ENCODE results near the gene CYP27C1.

The CYP27C1 gene

GRCh38 chr2:127146820-127147502 lies 73.1 kb downstream of the CYP27C1 start:
- TF ChIP-seq POLR2A (IDR thresholded peaks at IDR 0.05; ENCODE audit: low read depth, low read length): peak; percentile 7; the same call in 1 of the 2 replicates
- DNase-seq (ENCODE audit: insufficient read length, low spot score): no peak
- FAIRE-seq: no peak

- DNase-seq (ENCODE audit: insufficient read length, low spot score) (no peak), FAIRE-seq (no peak)
- no peak for TF ChIP-seq POLR2A (IDR thresholded peaks at IDR 0.05; ENCODE audit: low read depth, low read length)
Measured at GRCh38 chr2:127146071-127146725, 73.9 kb downstream of the CYP27C1 start.

- TF ChIP-seq POLR2A (IDR thresholded peaks at IDR 0.05; ENCODE audit: low read depth, low read length): no peak
- no peak for DNase-seq (ENCODE audit: insufficient read length, low spot score)
- no peak for FAIRE-seq
Measured at GRCh38 chr2:127145280-127145895, 74.7 kb downstream of the CYP27C1 start.

GRCh38 chr2:127143841-127144782 lies 76.0 kb downstream of the CYP27C1 start:
- FAIRE-seq (peak; percentile 74), DNase-seq (ENCODE audit: insufficient read length, low spot score) (peak; percentile 53)
- TF ChIP-seq POLR2A (IDR thresholded peaks at IDR 0.05; ENCODE audit: low read depth, low read length): no peak

DNA sequence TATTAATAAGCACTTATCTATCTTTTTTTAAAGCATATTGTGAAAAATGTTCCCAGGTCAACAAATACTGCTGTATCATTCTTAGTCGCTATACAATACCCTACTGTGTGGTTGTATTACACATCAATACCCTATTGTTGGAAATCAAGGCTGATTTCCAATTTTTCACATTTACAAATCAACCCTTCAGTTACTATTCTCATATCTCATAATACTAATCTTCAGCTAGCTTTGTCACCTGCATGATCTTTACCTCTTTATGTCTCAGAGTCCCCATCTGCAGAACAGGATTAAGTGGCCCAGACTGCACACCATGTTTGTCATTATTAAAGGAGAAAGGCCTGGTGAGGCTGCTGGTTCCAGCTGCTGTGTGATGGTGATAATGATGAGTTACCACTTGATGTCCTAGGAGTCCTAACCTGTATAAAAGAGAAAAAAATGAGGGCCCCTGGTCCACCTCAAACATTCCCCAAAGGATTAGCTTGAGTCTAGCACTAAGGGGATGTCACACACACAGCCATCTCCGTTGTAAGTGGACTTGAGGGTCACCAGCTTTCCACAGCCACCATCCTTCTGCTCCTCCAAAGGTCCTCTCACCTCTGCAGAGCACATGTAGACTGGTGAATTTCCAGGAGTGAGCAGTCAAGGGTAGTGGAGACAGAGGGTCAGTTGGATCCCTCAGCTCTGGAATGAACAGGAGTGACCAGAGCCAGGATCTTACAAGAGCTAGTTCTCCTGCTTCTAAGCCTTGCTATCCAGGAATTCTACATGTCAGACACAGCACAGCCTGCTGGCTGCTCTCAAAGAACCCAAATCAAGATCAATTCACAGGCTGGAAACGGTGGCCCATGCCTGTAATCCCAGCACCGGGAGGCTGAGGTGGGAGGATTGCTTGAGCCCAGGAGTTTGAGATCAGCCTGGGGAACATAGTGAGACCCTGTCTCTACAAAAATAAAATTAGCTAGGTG lies 77.2 kb downstream of the CYP27C1 start:
- FAIRE-seq (no peak), DNase-seq (ENCODE audit: insufficient read length, low spot score) (no peak)
- TF ChIP-seq POLR2A (IDR thresholded peaks at IDR 0.05; ENCODE audit: low read depth, low read length): no peak

- FAIRE-seq: no peak
- no peak for TF ChIP-seq POLR2A (IDR thresholded peaks at IDR 0.05; ENCODE audit: low read depth, low read length)
Measured at GRCh38 chr2:127140538-127140937, 79.6 kb downstream of the CYP27C1 start.

GRCh38 chr2:127139766-127140165 lies 80.3 kb downstream of the CYP27C1 start:
- no peak for TF ChIP-seq POLR2A (IDR thresholded peaks at IDR 0.05; ENCODE audit: low read depth, low read length)
- DNase-seq (ENCODE audit: insufficient read length, low spot score) (no peak), FAIRE-seq (no peak)

More at GRCh38 chr2:127140538-127140937, 79.6 kb downstream of the CYP27C1 start:
- no peak for DNase-seq (ENCODE audit: insufficient read length, low spot score)

- TF ChIP-seq POLR2A (IDR thresholded peaks at IDR 0.05; ENCODE audit: low read depth, low read length): no peak
- FAIRE-seq (no peak), DNase-seq (ENCODE audit: insufficient read length, low spot score) (no peak)
Measured at GRCh38 chr2:127138281-127138680, 81.8 kb downstream of the CYP27C1 start.

- no peak for DNase-seq (ENCODE audit: insufficient read length, low spot score)
- FAIRE-seq: no peak
- TF ChIP-seq POLR2A (IDR thresholded peaks at IDR 0.05; ENCODE audit: low read depth, low read length): no peak
Measured at GRCh38 chr2:127137741-127138140, 82.4 kb downstream of the CYP27C1 start.

- no peak for FAIRE-seq
- no peak for TF ChIP-seq POLR2A (IDR thresholded peaks at IDR 0.05; ENCODE audit: low read depth, low read length)
- DNase-seq (ENCODE audit: insufficient read length, low spot score): no peak
Measured at GRCh38 chr2:127137225-127137624, 82.9 kb downstream of the CYP27C1 start.

- no peak for TF ChIP-seq POLR2A (IDR thresholded peaks at IDR 0.05; ENCODE audit: low read depth, low read length)
- FAIRE-seq: no peak
- no peak for DNase-seq (ENCODE audit: insufficient read length, low spot score)
Measured at GRCh38 chr2:127134833-127135830, 85.0 kb downstream of the CYP27C1 start.

All from H54 (cell line).